Measurements from ENCODE around the gene TCEAL4.

The TCEAL4 gene

GRCh38 chrX:103565752-103566151 is 19.6 kb upstream of the TCEAL4 start:
- Histone ChIP-seq H3K27me3 (replicated peaks; ENCODE audit: control insufficient read depth, insufficient read depth, low read length) (no peaks in the 10 kb centered on the region), H3K36me3 (ENCODE audit: control insufficient read depth, insufficient read depth, low read length) (no peaks in the 10 kb centered on the region), H3K4me3 (replicated peaks; ENCODE audit: low read depth, low read length) (no peak overlapping the region)
- no peak for TF ChIP-seq CTCF (IDR thresholded peaks at IDR 0.05; ENCODE audit: insufficient read depth, low read length, poor library complexity, severe bottlenecking)
- no peak for DNase-seq (ENCODE audit: extremely low read depth, insufficient read length)

GRCh38 chrX:103571121-103571520 is 14.2 kb upstream of the TCEAL4 start:
- no peaks in the 10 kb centered on the region for H3K27me3 ChIP-seq (replicated peaks; ENCODE audit: control insufficient read depth, insufficient read depth, low read length)
- DNase-seq (ENCODE audit: extremely low read depth, insufficient read length), result no peak
- H3K36me3 ChIP-seq (ENCODE audit: control insufficient read depth, insufficient read depth, low read length), result no peaks in the 10 kb centered on the region
- no peak for TF ChIP-seq CTCF (IDR thresholded peaks at IDR 0.05; ENCODE audit: insufficient read depth, low read length, poor library complexity, severe bottlenecking)
- H3K4me3 ChIP-seq (replicated peaks; ENCODE audit: low read depth, low read length), result no peak overlapping the region

GRCh38 chrX:103571726-103572125 is 13.6 kb upstream of the TCEAL4 start:
- TF ChIP-seq CTCF (IDR thresholded peaks at IDR 0.05; ENCODE audit: insufficient read depth, low read length, poor library complexity, severe bottlenecking), result no peak
- no peaks in the 10 kb centered on the region for H3K27me3 ChIP-seq (replicated peaks; ENCODE audit: control insufficient read depth, insufficient read depth, low read length)
- DNase-seq (ENCODE audit: extremely low read depth, insufficient read length), result no peak
- H3K36me3 ChIP-seq (ENCODE audit: control insufficient read depth, insufficient read depth, low read length), result no peaks in the 10 kb centered on the region
- no peak overlapping the region for H3K4me3 ChIP-seq (replicated peaks; ENCODE audit: low read depth, low read length)

- no peak for DNase-seq (ENCODE audit: extremely low read depth, insufficient read length)
- no peak for TF ChIP-seq CTCF (IDR thresholded peaks at IDR 0.05; ENCODE audit: insufficient read depth, low read length, poor library complexity, severe bottlenecking)
- H3K27me3 ChIP-seq (replicated peaks; ENCODE audit: control insufficient read depth, insufficient read depth, low read length), result no peaks in the 10 kb centered on the region
- no peak overlapping the region for H3K4me3 ChIP-seq (replicated peaks; ENCODE audit: low read depth, low read length)
- H3K36me3 ChIP-seq (ENCODE audit: control insufficient read depth, insufficient read depth, low read length), result no peaks in the 10 kb centered on the region
These were observed 12.1 kb upstream of the TCEAL4 start for GRCh38 chrX:103573202-103573601.

GRCh38 chrX:103584596-103584995 is 719 bp upstream of the TCEAL4 start:
- Histone ChIP-seq H3K4me3 (replicated peaks; ENCODE audit: low read depth, low read length) (no peak overlapping the region), H3K27me3 (replicated peaks; ENCODE audit: control insufficient read depth, insufficient read depth, low read length) (no peaks in the 10 kb centered on the region), H3K36me3 (ENCODE audit: control insufficient read depth, insufficient read depth, low read length) (no peaks in the 10 kb centered on the region)
- DNase-seq (ENCODE audit: extremely low read depth, insufficient read length), result no peak
- TF ChIP-seq CTCF (IDR thresholded peaks at IDR 0.05; ENCODE audit: insufficient read depth, low read length, poor library complexity, severe bottlenecking), result no peak

GRCh38 chrX:103586314-103586646 is 965 bp downstream of the TCEAL4 start:
- no peaks in the 10 kb centered on the region for H3K27me3 ChIP-seq (replicated peaks; ENCODE audit: control insufficient read depth, insufficient read depth, low read length)
- H3K36me3 ChIP-seq (ENCODE audit: control insufficient read depth, insufficient read depth, low read length), result no peaks in the 10 kb centered on the region
- TF ChIP-seq CTCF (IDR thresholded peaks at IDR 0.05; ENCODE audit: insufficient read depth, low read length, poor library complexity, severe bottlenecking), result no peak
- peak overlapping the region; percentile 64 for H3K4me3 ChIP-seq (replicated peaks; ENCODE audit: low read depth, low read length)
- DNase-seq (ENCODE audit: extremely low read depth, insufficient read length), result peak; percentile 6

All from GM06990 (cell line).